Measurements from ENCODE around the gene LMF1.

LMF1 gene

GRCh38 chr16:984736-985636 is 14.2 kb upstream of the LMF1 start:
- DNase-seq = no peak

GRCh38 chr16:984121-984694 is 13.4 kb upstream of the LMF1 start:
- DNase-seq = no peak

GRCh38 chr16:983044-984030 is 12.6 kb upstream of the LMF1 start:
- DNase-seq = no peak

- no peak for DNase-seq
Observed at GRCh38 chr16:982145-983043, 11.6 kb upstream of the LMF1 start.

GRCh38 chr16:981695-982144 is 10.9 kb upstream of the LMF1 start, which contains the start of gene SOX8:
TSS of gene SOX8 (plus strand) at chr16:981770. CDS start at chr16:981923, 153 bp downstream.
- no peak for DNase-seq

- no peak for DNase-seq
Observed at GRCh38 chr16:980595-980854, 9.7 kb upstream of the LMF1 start.

GRCh38 chr16:979859-980594 is 9.2 kb upstream of the LMF1 start:
- no peak for DNase-seq

GRCh38 chr16:979147-979546 is 8.4 kb upstream of the LMF1 start:
- no peak for DNase-seq

- no peak for DNase-seq
Observed at GRCh38 chr16:978403-978802, 7.6 kb upstream of the LMF1 start.

- no peak for DNase-seq
Observed at GRCh38 chr16:977896-978295, 7.1 kb upstream of the LMF1 start.

GRCh38 chr16:977081-977701 is 6.4 kb upstream of the LMF1 start:
- no peak for DNase-seq

- DNase-seq = no peak
Observed at GRCh38 chr16:976389-976931, 5.7 kb upstream of the LMF1 start.

GRCh38 chr16:975291-975690 is 4.5 kb upstream of the LMF1 start:
- DNase-seq = no peak

- DNase-seq = no peak
Observed at GRCh38 chr16:974611-975261, 4.0 kb upstream of the LMF1 start.

GRCh38 chr16:974001-974601 is 3.3 kb upstream of the LMF1 start:
- DNase-seq = no peak

- no peak for DNase-seq
Observed at GRCh38 chr16:973366-973765, 2.6 kb upstream of the LMF1 start.

GRCh38 chr16:972316-973002 is 1.7 kb upstream of the LMF1 start:
- DNase-seq = no peak

GRCh38 chr16:971981-972315 is 1.2 kb upstream of the LMF1 start:
- no peak for DNase-seq

- no peak for DNase-seq
Observed at GRCh38 chr16:971582-971905, 760 bp upstream of the LMF1 start.

GRCh38 chr16:970386-970765 is 408 bp downstream of the LMF1 start:
- no peak for DNase-seq
